ENCODE measurements around the gene ESYT2.
"Not testable (repeated sequence)": the region's sequence is repeated elsewhere in the genome, so short reads cannot be mapped to it uniquely, and the experiment has no call there.

ESYT2 gene

DNA sequence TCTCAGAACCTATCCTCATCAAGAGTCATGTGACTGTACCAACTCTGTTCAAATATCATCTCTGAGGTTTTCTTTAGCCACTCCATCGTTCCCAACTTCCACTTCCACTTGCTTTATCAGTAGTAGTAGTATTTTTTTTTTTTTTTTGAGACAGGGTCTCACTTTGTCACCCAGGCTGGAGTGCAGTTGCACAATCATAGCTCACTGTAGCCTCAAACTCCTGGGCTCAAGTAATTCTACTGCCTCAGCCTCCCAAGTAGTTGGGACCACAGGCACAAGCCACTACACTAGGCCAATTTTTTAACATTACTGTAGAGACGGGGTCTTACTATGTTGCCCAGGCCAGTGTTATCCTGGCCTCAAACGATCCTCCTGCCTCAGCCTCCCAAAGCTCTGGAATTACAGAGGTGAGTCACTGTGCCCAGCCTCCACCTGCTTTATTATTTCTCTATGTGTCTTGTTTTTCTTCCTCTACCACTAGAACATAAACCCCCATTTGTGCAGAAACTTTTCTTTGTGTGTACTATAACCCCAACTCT, 130.6 kb downstream of the ESYT2 start:
- H3K4me3 ChIP-seq (ENCODE audit: low read depth, low read length), result no peak overlapping the region
- TF ChIP-seq, protein P1, sequence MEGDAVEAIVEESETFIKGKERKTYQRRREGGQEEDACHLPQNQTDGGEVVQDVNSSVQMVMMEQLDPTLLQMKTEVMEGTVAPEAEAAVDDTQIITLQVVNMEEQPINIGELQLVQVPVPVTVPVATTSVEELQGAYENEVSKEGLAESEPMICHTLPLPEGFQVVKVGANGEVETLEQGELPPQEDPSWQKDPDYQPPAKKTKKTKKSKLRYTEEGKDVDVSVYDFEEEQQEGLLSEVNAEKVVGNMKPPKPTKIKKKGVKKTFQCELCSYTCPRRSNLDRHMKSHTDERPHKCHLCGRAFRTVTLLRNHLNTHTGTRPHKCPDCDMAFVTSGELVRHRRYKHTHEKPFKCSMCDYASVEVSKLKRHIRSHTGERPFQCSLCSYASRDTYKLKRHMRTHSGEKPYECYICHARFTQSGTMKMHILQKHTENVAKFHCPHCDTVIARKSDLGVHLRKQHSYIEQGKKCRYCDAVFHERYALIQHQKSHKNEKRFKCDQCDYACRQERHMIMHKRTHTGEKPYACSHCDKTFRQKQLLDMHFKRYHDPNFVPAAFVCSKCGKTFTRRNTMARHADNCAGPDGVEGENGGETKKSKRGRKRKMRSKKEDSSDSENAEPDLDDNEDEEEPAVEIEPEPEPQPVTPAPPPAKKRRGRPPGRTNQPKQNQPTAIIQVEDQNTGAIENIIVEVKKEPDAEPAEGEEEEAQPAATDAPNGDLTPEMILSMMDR (IDR thresholded peaks at IDR 0.05; ENCODE audit: insufficient read depth, low read length, missing control alignments), result no peak
- ChIA-PET CTCF (interaction anchor here (0.6 to 5.9 kb wide), 5 partner anchors 9 to 1562 kb away, joined by 3 to 200 read pairs (median 3); no protein-coding TSS in a partner anchor), POLR2A (no interaction called here)
- DNase-seq (ENCODE audit: low read depth, low spot score), result no peak

DNA sequence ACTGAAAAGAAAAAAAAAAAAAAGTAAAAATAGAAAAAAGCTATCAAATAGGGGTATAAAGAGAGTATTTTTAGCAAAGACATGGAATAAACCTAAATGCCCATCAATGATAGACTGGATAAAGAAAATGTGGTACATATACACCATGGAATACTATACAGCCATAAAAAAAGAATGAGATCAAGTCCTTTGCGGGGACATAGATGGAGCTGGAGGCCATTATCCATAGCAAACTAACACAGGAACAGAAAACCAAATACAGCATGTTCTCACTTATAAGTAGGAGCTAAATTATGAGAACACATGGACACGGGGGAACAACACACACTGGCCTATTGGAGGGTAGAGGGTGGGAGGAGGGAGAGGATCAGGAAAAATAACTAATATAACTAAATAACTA, 131.7 kb downstream of the ESYT2 start:
- CTCF ChIA-PET, result interaction anchor here (0.8 to 5.9 kb wide), 5 partner anchors 8 to 281 kb away, joined by 3 to 200 read pairs (median 3); partner anchors contain the start of gene DYNC2I1
- POLR2A ChIA-PET; DNase-seq (ENCODE audit: low read depth, low spot score); H3K4me3 ChIP-seq (ENCODE audit: low read depth, low read length): not testable (repeated sequence)

DNA sequence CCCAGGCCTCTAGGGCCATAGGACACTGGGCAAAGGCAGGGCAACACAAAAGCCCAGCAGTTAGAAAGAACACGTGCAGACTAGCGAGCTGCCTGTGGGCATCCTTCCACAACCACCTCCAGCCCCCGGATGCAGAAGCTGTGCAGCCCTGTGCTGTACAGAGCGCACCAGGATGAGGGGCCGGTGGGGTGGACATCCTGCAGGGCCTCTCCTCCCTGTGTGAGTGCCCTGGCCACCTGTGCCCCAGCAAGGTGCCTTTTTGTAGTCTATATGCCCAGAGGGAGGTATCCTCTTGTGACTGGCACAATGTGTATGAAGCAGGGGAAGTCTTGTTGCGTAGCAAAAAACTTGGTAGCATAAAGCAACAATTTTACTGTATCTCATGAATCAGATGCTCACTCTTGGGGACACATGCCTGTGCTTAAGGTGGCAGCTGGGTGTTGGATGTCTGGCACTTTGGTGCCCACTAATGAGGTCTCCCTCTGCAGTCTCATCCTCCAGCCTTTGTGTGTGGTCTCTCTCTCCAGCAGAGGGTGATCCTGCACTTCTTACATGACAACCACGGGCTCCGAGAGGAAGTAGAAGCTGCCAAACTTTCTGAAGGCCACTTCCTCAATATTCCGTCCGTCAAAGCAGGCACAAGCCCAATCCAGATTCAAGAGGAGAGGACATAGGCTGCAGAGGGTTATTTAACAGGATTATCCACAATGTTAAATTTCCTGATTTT, 133.4 kb downstream of the ESYT2 start:
- ChIA-PET CTCF (interaction anchor here (0.6 to 5.9 kb wide), 14 partner anchors 9 to 283 kb away, joined by 3 to 200 read pairs (median 4); partner anchors contain the start of gene NCAPG2), POLR2A (interaction anchor here (0.8 kb wide), 1 partner anchor 281 kb away, joined by 3 read pairs; no protein-coding TSS in a partner anchor)
- no peak overlapping the region for H3K4me3 ChIP-seq (ENCODE audit: low read depth, low read length)
- TF ChIP-seq, protein P1 (IDR thresholded peaks at IDR 0.05; ENCODE audit: insufficient read depth, low read length, missing control alignments), result peak; percentile 73
- DNase-seq (ENCODE audit: low read depth, low spot score), result no peak

DNA sequence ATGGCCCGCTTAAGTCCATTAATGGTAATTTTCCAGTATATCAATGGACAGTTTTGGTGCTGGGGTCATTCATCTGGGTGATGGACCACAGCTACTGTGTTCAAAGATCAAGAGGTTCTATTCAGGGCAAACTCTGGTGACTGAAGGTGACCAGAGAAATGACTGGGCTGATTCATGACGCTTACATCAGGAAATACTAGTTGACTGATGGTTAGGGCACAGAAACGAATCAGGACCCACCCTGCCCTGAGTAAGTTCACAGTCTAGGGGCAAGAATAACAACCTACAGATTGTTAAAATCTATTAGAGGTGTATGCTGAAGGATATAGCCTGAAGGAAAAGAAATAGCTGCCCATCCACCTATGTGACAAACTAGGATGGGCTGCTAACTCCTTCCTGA, 134.3 kb downstream of the ESYT2 start:
- DNase-seq (ENCODE audit: low read depth, low spot score), result no peak
- H3K4me3 ChIP-seq (ENCODE audit: low read depth, low read length), result no peak overlapping the region
- POLR2A ChIA-PET, result no interaction called here
- TF ChIP-seq, protein P1 (IDR thresholded peaks at IDR 0.05; ENCODE audit: insufficient read depth, low read length, missing control alignments), result no peak
- CTCF ChIA-PET, result interaction anchor here (1.0 to 5.9 kb wide), 8 partner anchors 8 to 284 kb away, joined by 3 to 200 read pairs (median 4); partner anchors contain the start of gene NCAPG2

DNA sequence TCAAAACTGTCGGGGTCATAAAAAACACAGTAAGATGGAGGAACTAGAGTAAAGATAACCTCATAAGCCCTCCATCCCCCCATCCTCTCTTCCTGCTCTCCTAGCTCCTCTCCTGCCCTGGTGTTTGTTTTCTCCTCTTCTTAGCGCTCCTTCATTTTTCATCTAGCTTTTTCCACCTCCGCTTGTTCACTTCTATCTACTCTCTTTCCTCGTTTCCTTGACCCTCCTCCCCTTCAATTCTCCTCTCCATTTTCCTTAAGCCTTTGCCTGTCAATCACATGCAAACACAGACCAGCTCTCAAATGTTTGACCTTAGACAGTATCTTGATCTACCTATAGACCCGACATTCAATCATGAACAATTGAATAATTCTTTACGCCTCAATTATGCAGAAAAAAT, 134.7 kb downstream of the ESYT2 start:
- TF ChIP-seq, protein P1 (IDR thresholded peaks at IDR 0.05; ENCODE audit: insufficient read depth, low read length, missing control alignments), result no peak
- CTCF ChIA-PET, result interaction anchor here (1.0 to 5.9 kb wide), 4 partner anchors 10 to 284 kb away, joined by 3 to 200 read pairs (median 10); partner anchors contain the start of gene NCAPG2

DNA sequence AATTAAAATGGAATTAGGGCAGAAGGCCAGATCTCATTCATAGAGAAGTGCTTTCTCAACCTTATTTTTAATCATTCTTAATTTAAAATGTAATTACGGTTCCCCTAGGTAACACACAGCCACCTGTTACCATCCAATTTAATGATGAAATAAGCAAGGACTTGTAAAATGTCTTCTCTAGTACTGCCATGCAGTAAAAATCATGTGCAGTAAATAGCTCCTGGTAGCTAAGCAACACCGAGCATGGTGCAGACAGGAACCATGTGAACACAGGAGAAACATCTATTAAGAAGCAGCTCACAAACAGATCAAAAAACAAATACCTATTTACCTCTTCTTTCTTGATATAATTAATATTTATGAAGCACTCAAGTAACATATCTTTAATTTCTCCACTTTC, 139.8 kb downstream of the ESYT2 start:
- POLR2A ChIA-PET, result no interaction called here
- no peak overlapping the region for H3K4me3 ChIP-seq (ENCODE audit: low read depth, low read length)
- DNase-seq (ENCODE audit: low read depth, low spot score), result no peak
- TF ChIP-seq, protein P1 (IDR thresholded peaks at IDR 0.05; ENCODE audit: insufficient read depth, low read length, missing control alignments), result no peak
- CTCF ChIA-PET, result interaction anchor here (1.1 to 5.2 kb wide), 4 partner anchors 9 to 288 kb away, joined by 3 to 39 read pairs (median 3); partner anchors contain the start of gene NCAPG2

More for the DNA sequence above, 134.7 kb downstream of the ESYT2 start:
- DNase-seq (ENCODE audit: low read depth, low spot score), result no peak
- POLR2A ChIA-PET, result no interaction called here
- H3K4me3 ChIP-seq (ENCODE audit: low read depth, low read length), result no peak overlapping the region
